ENCODE measurements around the gene SOCS7. TPM values are rescaled to one million over a fixed set of nuclear protein-coding genes. Genes with fewer than 3 reads are reported as not detected.

The SOCS7 gene
- total RNA-seq, 1 experiment from 2014 or later, result 83.6 TPM

DNA sequence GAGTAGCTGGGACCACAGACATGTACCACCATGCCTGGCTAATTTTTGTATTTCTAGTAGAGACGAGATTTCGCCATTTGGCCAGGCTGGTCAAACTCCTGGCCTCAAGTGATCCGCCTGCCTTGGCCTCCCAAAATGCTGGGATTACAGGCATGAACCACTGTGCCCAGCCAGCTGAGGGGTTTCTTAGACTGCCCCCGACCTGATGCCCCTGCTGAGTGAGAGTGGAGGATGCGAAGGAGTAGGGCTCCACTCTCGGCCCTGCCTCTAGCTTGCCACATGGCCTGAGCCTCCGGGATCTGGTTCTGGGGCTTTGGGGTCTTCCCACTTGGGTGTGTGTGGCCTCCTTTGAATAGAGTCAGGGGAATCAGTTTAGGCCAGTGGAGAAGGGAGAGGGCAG lies 18.9 kb upstream of the SOCS7 start:
- peaks cover 92% of the 10 kb centered on the region for H3K27me3 Mint-ChIP-seq (ENCODE audit: unreplicated experiment)
- no peak overlapping the region for H3K4me3 Mint-ChIP-seq (ENCODE audit: low read depth, unreplicated experiment)
- intact Hi-C loops (cut with micrococcal nuclease; ENCODE audit: unreplicated experiment), result no loop called here

DNA sequence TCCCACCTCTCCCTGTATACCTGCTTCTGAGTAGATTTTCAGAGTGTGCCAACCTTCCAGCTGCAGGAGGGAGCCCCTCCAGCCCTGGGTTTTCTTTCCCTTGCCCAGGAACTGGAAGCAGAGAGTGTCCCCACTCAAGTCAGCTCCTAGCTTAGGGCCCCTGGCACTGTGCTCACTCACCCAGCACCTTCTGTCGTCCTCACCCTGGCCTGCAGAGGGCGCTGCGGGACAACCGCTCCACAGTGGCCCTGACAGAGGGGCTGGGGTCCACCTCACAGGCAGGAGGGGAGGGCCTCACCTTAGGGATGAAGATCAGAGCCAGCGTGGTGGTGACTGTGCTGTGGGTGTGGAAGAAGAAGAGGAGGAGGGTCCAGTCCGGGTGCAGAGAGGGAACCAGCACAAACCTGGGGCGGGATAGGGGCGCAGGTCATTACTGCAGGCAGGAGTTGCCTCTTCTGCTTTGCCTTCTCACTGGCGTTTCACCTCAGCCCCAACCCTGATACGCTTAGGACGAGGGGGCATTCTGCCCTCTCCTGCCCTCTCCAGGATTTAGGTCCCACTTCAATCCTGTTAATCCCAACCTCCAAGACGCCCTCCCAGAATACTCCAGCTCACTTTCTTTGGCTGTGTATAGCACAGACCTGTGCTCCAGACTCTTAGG lies 17.9 kb upstream of the SOCS7 start:
- Mint-ChIP-seq H3K27me3 (ENCODE audit: unreplicated experiment) (peaks cover 92% of the 10 kb centered on the region), H3K4me3 (ENCODE audit: low read depth, unreplicated experiment) (no peak overlapping the region), H3K27ac (ENCODE audit: unreplicated experiment) (no peak overlapping the region), H3K36me3 (ENCODE audit: insufficient read depth, unreplicated experiment) (no peaks in the 10 kb centered on the region), H3K4me1 (ENCODE audit: low read depth, unreplicated experiment) (no peaks in the 10 kb centered on the region), H3K9me3 (ENCODE audit: low read depth, unreplicated experiment) (no peaks in the 10 kb centered on the region)
- DNase-seq, result peak; percentile 89
- CTCF ChIA-PET, result interaction anchor here (0.5 to 12.7 kb wide), 10 partner anchors 8 to 333 kb away, joined by 3 to 159 read pairs (median 6); partner anchors contain the start of gene SOCS7
- BruUV-seq (replicated peaks), result no TSS peak
- TF ChIP-seq, protein P1, sequence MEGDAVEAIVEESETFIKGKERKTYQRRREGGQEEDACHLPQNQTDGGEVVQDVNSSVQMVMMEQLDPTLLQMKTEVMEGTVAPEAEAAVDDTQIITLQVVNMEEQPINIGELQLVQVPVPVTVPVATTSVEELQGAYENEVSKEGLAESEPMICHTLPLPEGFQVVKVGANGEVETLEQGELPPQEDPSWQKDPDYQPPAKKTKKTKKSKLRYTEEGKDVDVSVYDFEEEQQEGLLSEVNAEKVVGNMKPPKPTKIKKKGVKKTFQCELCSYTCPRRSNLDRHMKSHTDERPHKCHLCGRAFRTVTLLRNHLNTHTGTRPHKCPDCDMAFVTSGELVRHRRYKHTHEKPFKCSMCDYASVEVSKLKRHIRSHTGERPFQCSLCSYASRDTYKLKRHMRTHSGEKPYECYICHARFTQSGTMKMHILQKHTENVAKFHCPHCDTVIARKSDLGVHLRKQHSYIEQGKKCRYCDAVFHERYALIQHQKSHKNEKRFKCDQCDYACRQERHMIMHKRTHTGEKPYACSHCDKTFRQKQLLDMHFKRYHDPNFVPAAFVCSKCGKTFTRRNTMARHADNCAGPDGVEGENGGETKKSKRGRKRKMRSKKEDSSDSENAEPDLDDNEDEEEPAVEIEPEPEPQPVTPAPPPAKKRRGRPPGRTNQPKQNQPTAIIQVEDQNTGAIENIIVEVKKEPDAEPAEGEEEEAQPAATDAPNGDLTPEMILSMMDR (IDR thresholded peaks at IDR 0.05; ENCODE audit: unreplicated experiment), result peak; percentile 99
- intact Hi-C loops (cut with micrococcal nuclease; ENCODE audit: unreplicated experiment), result no loop called here

More for the DNA sequence above, 18.9 kb upstream of the SOCS7 start:
- TF ChIP-seq, protein P1 (IDR thresholded peaks at IDR 0.05; ENCODE audit: unreplicated experiment), result no peak
- Mint-ChIP-seq H3K36me3 (ENCODE audit: insufficient read depth, unreplicated experiment) (no peaks in the 10 kb centered on the region), H3K4me1 (ENCODE audit: low read depth, unreplicated experiment) (no peaks in the 10 kb centered on the region), H3K27ac (ENCODE audit: unreplicated experiment) (no peak overlapping the region), H3K9me3 (ENCODE audit: low read depth, unreplicated experiment) (no peaks in the 10 kb centered on the region)
- CTCF ChIA-PET, result interaction anchor here (0.6 to 12.7 kb wide), 7 partner anchors 9 to 226 kb away, joined by 3 to 159 read pairs (median 7); partner anchors contain the start of gene SOCS7
- no TSS peak for BruUV-seq (replicated peaks)
- DNase-seq, result no peak

DNA sequence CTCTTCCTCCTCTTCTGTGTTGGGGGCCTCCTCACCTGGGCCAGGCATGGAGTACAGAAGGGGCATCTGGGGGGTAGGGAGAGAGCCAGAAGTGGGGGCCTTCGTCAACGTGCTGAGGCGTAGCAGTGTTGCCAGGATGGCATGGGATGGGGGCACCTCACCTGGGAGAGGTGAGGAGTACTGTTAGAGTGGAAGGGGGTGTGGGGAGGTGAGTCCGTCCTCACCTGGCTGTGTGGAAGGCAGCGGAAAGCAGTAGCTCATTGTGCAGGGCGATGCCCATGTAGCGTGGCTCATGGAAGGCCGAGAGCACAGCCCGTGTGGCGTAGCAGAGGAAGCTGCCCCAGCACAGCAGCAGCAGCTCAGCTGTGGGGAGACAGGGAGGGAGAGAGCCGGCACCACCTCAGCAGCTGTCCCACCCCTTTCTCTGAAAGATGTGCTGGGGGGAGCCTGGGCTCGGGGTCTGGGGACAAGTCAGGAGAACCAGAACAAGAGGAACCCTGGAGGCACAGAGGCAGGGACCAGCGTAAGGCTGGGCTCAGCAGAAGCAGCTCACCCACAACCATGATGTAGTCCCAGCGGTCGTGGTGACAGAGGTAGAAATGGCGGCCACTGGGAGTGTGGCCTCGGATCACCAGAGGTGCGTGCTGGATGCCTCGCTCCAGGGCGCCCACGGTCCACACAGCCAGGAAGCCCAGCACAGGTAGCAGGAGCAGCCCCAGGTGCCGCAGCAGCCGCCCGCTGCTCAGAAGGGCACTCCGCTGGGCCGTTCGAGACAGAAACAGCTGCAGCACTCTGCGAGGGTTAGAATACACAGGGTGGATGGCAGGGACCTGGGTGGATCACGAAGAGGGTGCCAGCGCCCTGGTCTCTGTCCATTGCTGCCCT lies 16.9 kb upstream of the SOCS7 start:
- Mint-ChIP-seq H3K27ac (ENCODE audit: unreplicated experiment) (no peak overlapping the region), H3K4me3 (ENCODE audit: low read depth, unreplicated experiment) (no peak overlapping the region), H3K4me1 (ENCODE audit: low read depth, unreplicated experiment) (no peaks in the 10 kb centered on the region), H3K36me3 (ENCODE audit: insufficient read depth, unreplicated experiment) (no peaks in the 10 kb centered on the region), H3K9me3 (ENCODE audit: low read depth, unreplicated experiment) (no peaks in the 10 kb centered on the region), H3K27me3 (ENCODE audit: unreplicated experiment) (peaks cover 92% of the 10 kb centered on the region)
- no TSS peak for BruUV-seq (replicated peaks)
- CTCF ChIA-PET, result interaction anchor here (0.6 to 12.7 kb wide), 6 partner anchors 10 to 1491 kb away, joined by 4 to 159 read pairs (median 9); partner anchors contain the start of gene SOCS7
- no peak for DNase-seq
- intact Hi-C loops (cut with micrococcal nuclease; ENCODE audit: unreplicated experiment), result no loop called here
- TF ChIP-seq, protein P1 (IDR thresholded peaks at IDR 0.05; ENCODE audit: unreplicated experiment), result no peak

DNA sequence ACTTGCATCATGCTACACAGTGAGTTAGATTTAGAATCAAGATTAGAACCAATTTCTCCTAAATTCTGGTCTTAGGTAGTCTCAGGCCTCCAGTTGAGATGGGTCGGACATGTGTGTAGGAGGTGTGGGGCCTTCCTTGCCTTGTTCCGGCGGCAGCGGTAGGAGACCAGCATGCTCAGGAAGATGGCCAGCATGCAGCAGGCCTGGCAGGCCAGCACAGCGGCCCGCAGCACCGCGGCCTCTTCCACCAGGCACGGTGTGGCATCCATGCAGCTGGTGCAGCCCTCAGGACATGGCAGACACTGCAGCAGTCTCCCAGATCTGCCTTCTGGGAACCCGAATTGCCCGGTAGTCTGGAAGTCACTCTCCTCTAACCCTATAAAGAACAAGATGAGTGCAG lies 14.8 kb upstream of the SOCS7 start:
- Mint-ChIP-seq H3K27ac (ENCODE audit: unreplicated experiment) (no peak overlapping the region), H3K9me3 (ENCODE audit: low read depth, unreplicated experiment) (no peaks in the 10 kb centered on the region), H3K4me1 (ENCODE audit: low read depth, unreplicated experiment) (peaks cover 8% of the 10 kb centered on the region), H3K36me3 (ENCODE audit: insufficient read depth, unreplicated experiment) (no peaks in the 10 kb centered on the region), H3K27me3 (ENCODE audit: unreplicated experiment) (peaks cover 80% of the 10 kb centered on the region), H3K4me3 (ENCODE audit: low read depth, unreplicated experiment) (no peak overlapping the region)
- intact Hi-C loops (cut with micrococcal nuclease; ENCODE audit: unreplicated experiment), result no loop called here
- no peak for DNase-seq
- BruUV-seq (replicated peaks), result no TSS peak
- TF ChIP-seq, protein P1 (IDR thresholded peaks at IDR 0.05; ENCODE audit: unreplicated experiment), result no peak
- CTCF ChIA-PET, result interaction anchor here (12.7 kb wide), 1 partner anchor 15 kb away, joined by 159 read pairs; the partner anchor contains the start of gene SOCS7

Data from Calu3 (cell line).